ENCODE data around the gene CILP2.

CILP2 gene

GRCh38 chr19:19499272-19499995, 38.6 kb upstream of the CILP2 start:
- Mint-ChIP-seq H3K4me1 (no peaks in the 10 kb centered on the region), H3K36me3 (ENCODE audit: low read depth) (peaks cover 50% of the 10 kb centered on the region), H3K9me3 (no peaks in the 10 kb centered on the region), H3K27me3 (ENCODE audit: low read depth) (peaks cover 3% of the 10 kb centered on the region), H3K27ac (peak overlapping the region in 2 of 3 experiments; percentile 62 to 67), H3K4me3 (no peak overlapping the region)
- TF ChIP-seq CTCF (IDR thresholded peaks at IDR 0.05; ENCODE audit: unreplicated experiment in 3 of 3): no peak

- Mint-ChIP-seq H3K27me3 (ENCODE audit: low read depth) (peaks cover 3% of the 10 kb centered on the region), H3K4me3 (no peak overlapping the region), H3K9me3 (no peaks in the 10 kb centered on the region), H3K36me3 (ENCODE audit: low read depth) (peaks cover 52% of the 10 kb centered on the region), H3K4me1 (no peaks in the 10 kb centered on the region), H3K27ac (no peak overlapping the region)
- no peak for TF ChIP-seq CTCF (IDR thresholded peaks at IDR 0.05; ENCODE audit: unreplicated experiment in 3 of 3)
Observed at GRCh38 chr19:19500975-19501644, 37.0 kb upstream of the CILP2 start.

GRCh38 chr19:19501798-19502197, 36.3 kb upstream of the CILP2 start:
- H3K27me3 Mint-ChIP-seq (ENCODE audit: low read depth): peaks cover 3% of the 10 kb centered on the region
- no peak overlapping the region for H3K27ac Mint-ChIP-seq
- H3K4me3 Mint-ChIP-seq: no peak overlapping the region
- H3K36me3 Mint-ChIP-seq (ENCODE audit: low read depth): peaks cover 54% of the 10 kb centered on the region
- TF ChIP-seq CTCF (IDR thresholded peaks at IDR 0.05; ENCODE audit: unreplicated experiment in 3 of 3): no peak
- no peaks in the 10 kb centered on the region for H3K9me3 Mint-ChIP-seq
- no peaks in the 10 kb centered on the region for H3K4me1 Mint-ChIP-seq

GRCh38 chr19:19502281-19502680, 35.8 kb upstream of the CILP2 start:
- H3K36me3 Mint-ChIP-seq (ENCODE audit: low read depth): peaks cover 55% of the 10 kb centered on the region
- H3K4me3 Mint-ChIP-seq: no peak overlapping the region
- no peak overlapping the region for H3K27ac Mint-ChIP-seq
- peaks cover 3% of the 10 kb centered on the region for H3K27me3 Mint-ChIP-seq (ENCODE audit: low read depth)
- H3K9me3 Mint-ChIP-seq: no peaks in the 10 kb centered on the region
- no peaks in the 10 kb centered on the region for H3K4me1 Mint-ChIP-seq
- no peak for TF ChIP-seq CTCF (IDR thresholded peaks at IDR 0.05; ENCODE audit: unreplicated experiment in 3 of 3)

GRCh38 chr19:19502808-19503602, 35.1 kb upstream of the CILP2 start:
- TF ChIP-seq CTCF (IDR thresholded peaks at IDR 0.05; ENCODE audit: unreplicated experiment in 3 of 3): no peak
- no peaks in the 10 kb centered on the region for H3K9me3 Mint-ChIP-seq
- H3K36me3 Mint-ChIP-seq (ENCODE audit: low read depth): peaks cover 62% of the 10 kb centered on the region
- H3K27ac Mint-ChIP-seq: no peak overlapping the region
- H3K4me1 Mint-ChIP-seq: no peaks in the 10 kb centered on the region
- no peak overlapping the region for H3K4me3 Mint-ChIP-seq
- peaks cover 3% of the 10 kb centered on the region for H3K27me3 Mint-ChIP-seq (ENCODE audit: low read depth)
